ENCODE measurements around the gene GPX3. TPM values are rescaled to one million over a fixed set of nuclear protein-coding genes. Genes with fewer than 3 reads are reported as not detected.

The GPX3 gene
- total RNA-seq, 2 experiments from 2014 or later: not detected

DNA sequence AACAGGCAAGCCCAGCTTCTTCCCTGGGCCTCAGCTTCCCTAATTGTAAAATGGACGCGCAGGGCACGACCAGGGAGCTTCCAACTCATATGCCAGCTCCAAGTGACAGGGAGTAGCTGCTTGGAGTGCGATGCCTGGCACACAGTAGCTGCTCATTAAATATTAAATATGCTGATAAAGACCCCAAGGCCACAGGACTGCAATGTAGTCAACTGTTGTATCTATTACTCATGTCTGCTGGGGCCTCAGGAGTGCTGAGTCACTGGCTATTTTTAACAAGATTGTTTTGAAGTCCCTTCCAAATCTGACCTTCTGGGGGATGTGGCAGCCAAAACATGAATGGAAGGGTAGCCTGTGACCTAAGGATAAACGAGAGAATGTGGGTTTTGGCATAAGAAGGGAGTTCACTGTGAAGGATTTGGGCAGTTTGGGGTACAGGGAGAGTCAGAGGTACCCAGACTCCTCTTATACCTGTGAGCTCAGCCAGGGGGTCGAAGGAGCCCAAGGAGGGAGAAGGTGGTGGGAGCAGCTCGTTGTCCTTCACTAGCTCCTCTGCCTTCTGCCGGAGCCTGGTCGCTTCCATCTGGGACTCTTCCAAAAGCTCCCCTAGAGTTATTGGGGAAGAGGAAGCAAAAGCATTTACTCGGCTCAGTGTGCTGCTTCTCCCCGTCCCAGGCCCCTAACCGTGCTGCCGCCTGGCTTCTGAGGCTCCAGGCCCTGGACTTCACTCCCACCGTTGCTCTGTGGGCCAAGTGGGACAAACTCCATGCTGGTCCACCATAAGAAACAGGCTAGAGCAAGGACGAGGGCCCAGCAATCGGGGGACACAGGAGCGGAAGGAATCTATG lies 43.0 kb downstream of the GPX3 start:
- H3K4me3 Mint-ChIP-seq: no peak overlapping the region
- DNase-seq (no peak), ATAC-seq (ENCODE audit: low read depth) (no peak)
- peak overlapping the region; percentile 30 for H3K27ac Mint-ChIP-seq
- H3K36me3 Mint-ChIP-seq: peaks cover 28% of the 10 kb centered on the region
- H3K4me1 Mint-ChIP-seq: peaks cover 40% of the 10 kb centered on the region
- POLR2A ChIA-PET: interaction anchor here (0.6 kb wide), 1 partner anchor 87 kb away, joined by 4 read pairs; no protein-coding TSS in a partner anchor
- H3K27me3 Mint-ChIP-seq: no peaks in the 10 kb centered on the region
- no peaks in the 10 kb centered on the region for H3K9me3 Mint-ChIP-seq

DNA sequence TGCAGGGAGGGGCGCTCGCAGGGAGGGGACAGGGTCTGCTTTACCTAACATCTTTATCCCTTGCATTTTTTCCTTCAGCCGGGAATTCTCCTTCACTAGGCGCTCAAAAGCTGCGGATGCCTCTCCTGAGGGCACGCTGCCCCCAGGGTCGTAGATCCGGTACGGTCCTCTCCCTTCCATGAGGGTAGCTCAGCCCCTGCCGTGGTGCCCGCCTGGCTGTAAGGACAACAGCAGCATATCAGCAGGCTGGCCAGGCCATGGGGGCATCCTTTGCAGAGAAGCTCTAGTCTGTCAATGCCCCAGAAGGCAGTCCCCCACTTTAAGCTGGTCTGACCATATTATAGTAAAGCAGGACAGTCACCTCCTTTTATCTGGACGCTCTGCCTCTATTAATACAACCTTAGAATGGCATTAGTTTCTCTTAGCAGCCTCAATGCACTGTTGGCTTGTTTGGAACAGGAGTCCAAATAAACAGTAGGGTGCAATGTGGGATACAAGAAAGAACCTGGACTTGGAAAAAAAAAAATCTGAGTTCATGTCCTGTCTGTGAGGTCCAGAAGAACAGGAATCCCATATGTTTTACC lies 44.6 kb downstream of the GPX3 start:
- no peak for DNase-seq
- H3K27me3 Mint-ChIP-seq: no peaks in the 10 kb centered on the region
- H3K4me1 Mint-ChIP-seq: peaks cover 45% of the 10 kb centered on the region
- POLR2A ChIA-PET: interaction anchor here (0.9 kb wide), 1 partner anchor 29 kb away, joined by 3 read pairs; no protein-coding TSS in a partner anchor
- H3K27ac Mint-ChIP-seq: no peak overlapping the region
- no peak overlapping the region for H3K4me3 Mint-ChIP-seq
- ATAC-seq (ENCODE audit: low read depth): no peak
- no peaks in the 10 kb centered on the region for H3K9me3 Mint-ChIP-seq
- H3K36me3 Mint-ChIP-seq: peaks cover 31% of the 10 kb centered on the region

DNA sequence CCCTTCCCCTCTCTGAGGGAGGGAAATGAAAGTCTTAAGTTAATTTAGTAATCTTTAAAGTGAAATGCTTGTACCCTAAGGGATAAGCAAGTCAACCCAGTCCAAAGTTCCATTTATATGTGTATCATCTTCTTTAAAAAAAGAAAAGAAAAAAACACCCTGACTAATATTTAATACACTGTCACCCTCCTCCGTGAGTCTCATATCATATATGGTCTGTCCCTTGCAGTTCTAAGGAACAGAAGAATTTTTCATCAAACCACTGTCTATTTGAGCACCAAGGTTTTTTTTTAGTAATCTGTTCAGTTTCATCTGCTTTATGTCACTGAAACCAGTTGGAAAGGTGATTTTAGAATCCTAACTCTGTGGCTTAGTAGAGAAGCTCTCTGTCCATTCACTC lies 45.2 kb downstream of the GPX3 start:
- Mint-ChIP-seq H3K36me3 (peaks cover 31% of the 10 kb centered on the region), H3K27me3 (no peaks in the 10 kb centered on the region), H3K4me1 (peaks cover 45% of the 10 kb centered on the region), H3K4me3 (no peak overlapping the region), H3K27ac (no peak overlapping the region), H3K9me3 (no peaks in the 10 kb centered on the region)
- no peak for DNase-seq
- no peak for ATAC-seq (ENCODE audit: low read depth)
- POLR2A ChIA-PET: no interaction called here

DNA sequence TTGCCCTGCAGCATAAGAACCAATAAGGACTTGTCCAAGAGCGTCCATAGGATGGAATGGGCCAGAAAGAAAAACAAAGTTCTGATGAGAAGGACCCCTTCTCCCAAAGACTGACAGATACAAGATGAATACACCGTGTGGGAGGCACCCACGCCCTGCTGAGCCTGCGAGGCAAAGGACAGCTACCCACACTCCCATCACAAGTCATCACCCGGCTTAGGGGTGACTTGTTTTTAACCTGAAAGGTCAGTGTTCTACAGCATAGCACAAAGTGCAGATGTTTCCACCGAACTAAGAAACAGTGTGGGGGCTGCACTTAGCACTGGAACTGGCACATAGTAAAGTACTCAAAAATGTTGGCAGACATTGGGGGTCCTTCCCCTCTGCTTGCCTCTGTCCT lies 46.5 kb downstream of the GPX3 start:
- H3K4me3 Mint-ChIP-seq: no peak overlapping the region
- POLR2A ChIA-PET: no interaction called here
- H3K27ac Mint-ChIP-seq: peak overlapping the region; percentile 22
- H3K27me3 Mint-ChIP-seq: no peaks in the 10 kb centered on the region
- no peaks in the 10 kb centered on the region for H3K9me3 Mint-ChIP-seq
- H3K36me3 Mint-ChIP-seq: peaks cover 25% of the 10 kb centered on the region
- no peak for DNase-seq
- H3K4me1 Mint-ChIP-seq: peaks cover 51% of the 10 kb centered on the region
- no peak for ATAC-seq (ENCODE audit: low read depth)

DNA sequence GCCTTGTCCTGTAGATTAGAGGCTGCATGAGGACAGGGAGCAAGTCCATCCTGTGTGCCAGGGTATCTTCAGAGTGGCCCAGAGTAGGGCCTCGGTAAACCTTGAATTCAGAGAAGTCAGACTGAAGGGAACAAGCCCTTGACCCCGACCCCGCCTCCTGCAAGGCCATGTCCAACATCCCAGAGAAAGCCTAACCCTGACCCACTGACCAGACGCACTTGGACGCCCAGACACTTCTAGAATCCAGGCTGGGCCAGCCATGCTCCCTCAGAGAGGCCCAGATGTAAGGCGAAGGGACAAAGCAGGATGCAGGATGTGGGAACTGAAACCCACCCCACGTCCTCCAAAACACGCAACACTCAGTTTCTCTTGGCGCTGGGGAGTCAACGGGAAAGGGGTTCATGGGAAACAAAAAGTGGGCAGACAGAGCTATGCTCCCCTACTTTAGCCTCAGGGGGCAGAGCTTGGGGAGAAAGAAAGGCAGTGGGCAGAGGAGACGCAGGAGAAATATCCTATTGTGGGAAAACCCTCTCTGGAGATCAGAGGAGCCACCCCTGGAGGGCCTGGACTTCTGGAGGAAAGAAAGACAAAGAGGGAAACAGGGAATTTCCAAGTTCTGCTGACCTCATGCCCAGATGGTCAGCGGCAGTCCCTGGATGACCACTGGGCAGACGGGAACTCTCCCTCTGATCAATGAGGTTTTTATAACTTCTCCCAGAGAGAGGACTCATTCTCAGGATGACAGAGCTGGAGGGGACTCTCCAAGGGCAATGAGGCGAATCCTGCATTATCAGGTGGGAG lies 47.4 kb downstream of the GPX3 start:
- Mint-ChIP-seq H3K4me1 (peaks cover 57% of the 10 kb centered on the region), H3K4me3 (peak overlapping the region; percentile 55), H3K27ac (peak overlapping the region; percentile 61), H3K27me3 (no peaks in the 10 kb centered on the region), H3K9me3 (no peaks in the 10 kb centered on the region), H3K36me3 (peaks cover 25% of the 10 kb centered on the region)
- ATAC-seq (ENCODE audit: low read depth): no peak
- POLR2A ChIA-PET: no interaction called here
- no peak for DNase-seq

DNA sequence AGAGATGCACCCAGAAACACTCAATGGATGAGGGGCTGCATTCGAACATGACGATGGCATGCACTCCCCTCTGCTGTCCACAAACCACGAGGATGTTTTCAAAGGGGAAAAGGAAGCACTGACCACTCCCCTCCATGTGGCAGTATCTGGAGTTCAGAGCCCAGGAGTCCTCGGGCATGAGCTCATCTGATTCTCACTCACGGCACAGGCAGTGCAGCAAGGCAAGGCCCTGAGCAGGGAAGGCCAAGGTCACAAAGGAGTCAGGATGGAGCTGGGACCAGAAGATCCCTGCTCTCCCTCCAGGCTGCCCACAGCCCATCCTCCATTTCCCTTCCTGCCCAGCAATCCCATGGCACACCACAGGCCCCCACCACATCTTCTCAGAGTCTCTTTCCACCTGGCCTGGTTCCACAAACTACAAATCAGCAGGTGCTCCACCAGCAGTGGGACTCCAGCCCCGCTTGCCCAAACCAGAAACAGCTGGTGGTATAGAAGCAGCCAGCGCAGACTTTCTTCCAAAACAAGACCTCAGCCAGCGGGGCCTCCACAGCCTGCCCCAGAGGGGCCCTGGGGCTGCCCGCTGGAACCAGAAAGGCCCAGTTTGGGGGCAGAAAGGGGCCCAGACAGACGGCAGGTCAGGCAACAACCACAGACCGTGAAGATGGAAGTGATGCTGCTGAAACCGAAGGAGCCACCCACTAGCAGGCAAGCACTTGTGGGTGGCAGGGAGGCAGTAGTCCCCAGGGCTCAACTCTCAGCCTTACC lies 48.2 kb downstream of the GPX3 start:
- no peaks in the 10 kb centered on the region for H3K27me3 Mint-ChIP-seq
- ATAC-seq (ENCODE audit: low read depth) (peak; percentile 66), DNase-seq (no peak)
- peak overlapping the region; percentile 55 for H3K4me3 Mint-ChIP-seq
- POLR2A ChIA-PET: no interaction called here
- no peaks in the 10 kb centered on the region for H3K9me3 Mint-ChIP-seq
- peaks cover 27% of the 10 kb centered on the region for H3K36me3 Mint-ChIP-seq
- peaks cover 55% of the 10 kb centered on the region for H3K4me1 Mint-ChIP-seq
- H3K27ac Mint-ChIP-seq: peak overlapping the region; percentile 61

- H3K4me3 Mint-ChIP-seq: no peak overlapping the region
Measured at GRCh38 chr5:151070449-151070848, 50.1 kb downstream of the GPX3 start.

DNA sequence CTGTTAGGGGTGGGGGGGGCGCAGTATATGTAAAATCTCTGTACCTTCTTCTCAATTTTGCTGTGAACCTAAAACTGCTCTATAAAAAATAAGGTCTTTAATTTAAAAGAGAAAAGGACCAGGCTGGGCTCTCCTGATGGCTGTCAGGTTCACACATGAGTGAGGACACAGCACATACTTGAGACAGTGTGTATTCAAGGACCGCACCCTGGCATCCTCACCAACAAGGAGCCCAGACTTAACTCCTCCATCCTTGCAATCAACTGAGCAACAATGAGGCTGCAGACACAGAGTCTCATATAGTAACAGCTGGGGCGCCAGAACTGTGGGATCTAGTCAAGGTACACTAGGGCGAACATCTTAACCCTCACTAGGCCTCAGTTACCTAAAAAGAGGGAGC lies 50.6 kb downstream of the GPX3 start:
- Mint-ChIP-seq H3K4me3 (no peak overlapping the region), H3K4me1 (peaks cover 55% of the 10 kb centered on the region), H3K27me3 (no peaks in the 10 kb centered on the region), H3K36me3 (peaks cover 41% of the 10 kb centered on the region), H3K27ac (no peak overlapping the region), H3K9me3 (no peaks in the 10 kb centered on the region)
- ATAC-seq (ENCODE audit: low read depth): no peak
- POLR2A ChIA-PET: interaction anchor here (0.6 to 1.0 kb wide), 2 partner anchors 18 to 590 kb away, joined by 3 read pairs; no protein-coding TSS in a partner anchor
- DNase-seq: no peak

More at GRCh38 chr5:151070449-151070848, 50.1 kb downstream of the GPX3 start:
- Mint-ChIP-seq H3K27ac (no peak overlapping the region), H3K4me1 (peaks cover 57% of the 10 kb centered on the region), H3K36me3 (peaks cover 37% of the 10 kb centered on the region), H3K27me3 (no peaks in the 10 kb centered on the region), H3K9me3 (no peaks in the 10 kb centered on the region)
- no peak for DNase-seq
- POLR2A ChIA-PET: interaction anchor here (1.1 kb wide), 1 partner anchor 9 kb away, joined by 4 read pairs; no protein-coding TSS in a partner anchor
- ATAC-seq (ENCODE audit: low read depth): no peak

DNA sequence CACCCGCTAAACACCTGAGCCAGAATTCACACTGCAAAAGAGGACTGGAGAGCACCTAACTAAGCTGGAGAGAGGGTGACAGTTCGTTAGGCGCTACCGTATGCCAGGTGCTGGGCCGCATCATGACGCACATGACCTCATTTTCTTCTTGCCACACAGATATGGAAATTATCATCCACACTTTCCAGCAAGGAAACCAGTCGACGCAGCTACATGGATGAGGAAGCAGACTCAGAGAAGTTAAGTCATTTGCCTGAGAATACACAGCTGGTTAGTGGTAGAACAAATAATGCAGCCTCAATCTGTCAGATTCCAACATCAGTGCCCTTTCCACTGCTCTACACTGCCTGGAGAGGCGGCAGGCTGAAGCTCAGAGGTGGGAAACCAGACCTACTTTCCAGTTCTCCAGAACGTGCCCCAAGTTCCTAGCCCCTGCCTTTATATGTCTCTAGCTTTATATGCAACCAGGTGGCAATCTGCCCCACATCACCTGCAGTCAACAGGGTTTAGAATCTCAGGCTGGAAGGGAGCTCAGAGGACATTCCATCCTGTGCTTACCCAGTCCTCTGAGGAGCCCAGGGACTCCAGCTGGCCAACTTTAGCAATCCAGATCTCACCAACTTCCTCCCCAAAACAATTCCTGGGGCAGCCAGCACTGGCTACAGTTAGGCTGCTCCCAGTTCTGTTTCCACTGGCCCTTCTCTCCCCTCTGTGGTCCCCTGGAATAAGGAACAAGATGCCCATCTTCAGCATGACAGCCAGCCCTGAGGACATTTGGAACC lies 51.6 kb downstream of the GPX3 start:
- H3K4me1 Mint-ChIP-seq: peaks cover 63% of the 10 kb centered on the region
- ATAC-seq (ENCODE audit: low read depth) (no peak), DNase-seq (no peak)
- POLR2A ChIA-PET: interaction anchor here (1.0 kb wide), 1 partner anchor 17 kb away, joined by 3 read pairs; no protein-coding TSS in a partner anchor
- no peak overlapping the region for H3K4me3 Mint-ChIP-seq
- peak overlapping the region; percentile 53 for H3K27ac Mint-ChIP-seq
- no peaks in the 10 kb centered on the region for H3K9me3 Mint-ChIP-seq
- H3K27me3 Mint-ChIP-seq: no peaks in the 10 kb centered on the region
- H3K36me3 Mint-ChIP-seq: peaks cover 50% of the 10 kb centered on the region

GRCh38 chr5:151072630-151073025 lies 52.2 kb downstream of the GPX3 start:
- Mint-ChIP-seq H3K27me3 (no peaks in the 10 kb centered on the region), H3K4me3 (no peak overlapping the region), H3K9me3 (no peaks in the 10 kb centered on the region), H3K36me3 (peaks cover 45% of the 10 kb centered on the region), H3K27ac (peak overlapping the region; percentile 53), H3K4me1 (peaks cover 64% of the 10 kb centered on the region)
- DNase-seq: no peak
- ATAC-seq (ENCODE audit: low read depth): no peak
- POLR2A ChIA-PET: no interaction called here

GRCh38 chr5:151073280-151073679 lies 52.9 kb downstream of the GPX3 start:
- peaks cover 44% of the 10 kb centered on the region for H3K36me3 Mint-ChIP-seq
- peaks cover 64% of the 10 kb centered on the region for H3K4me1 Mint-ChIP-seq
- H3K27me3 Mint-ChIP-seq: no peaks in the 10 kb centered on the region
- POLR2A ChIA-PET: no interaction called here
- ATAC-seq (ENCODE audit: low read depth) (no peak), DNase-seq (no peak)
- H3K4me3 Mint-ChIP-seq: no peak overlapping the region
- no peak overlapping the region for H3K27ac Mint-ChIP-seq
- H3K9me3 Mint-ChIP-seq: no peaks in the 10 kb centered on the region

DNA sequence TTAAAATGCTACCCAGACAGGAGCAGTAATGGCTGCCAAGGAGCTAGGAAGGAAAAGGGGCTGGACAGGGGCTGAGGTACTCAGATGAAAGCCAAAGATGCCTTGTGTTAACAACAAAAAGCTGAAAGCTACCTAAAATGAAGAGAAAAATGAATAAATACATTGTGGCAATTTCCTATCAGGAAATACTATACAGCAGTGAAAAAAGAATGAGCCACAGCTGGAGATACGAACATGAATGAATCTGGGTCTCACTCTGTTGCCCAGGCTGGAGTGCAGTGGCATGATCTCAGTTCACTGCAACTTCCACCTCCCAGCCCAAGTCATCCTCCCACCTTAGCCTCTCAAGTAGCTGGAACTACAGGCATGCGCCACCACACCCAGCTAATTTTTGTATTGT lies 54.2 kb downstream of the GPX3 start:
- peaks cover 43% of the 10 kb centered on the region for H3K36me3 Mint-ChIP-seq
- ATAC-seq (ENCODE audit: low read depth): no peak
- POLR2A ChIA-PET: interaction anchor here (0.9 kb wide), 1 partner anchor 923 kb away, joined by 5 read pairs; no protein-coding TSS in a partner anchor
- no peak overlapping the region for H3K4me3 Mint-ChIP-seq
- H3K27ac Mint-ChIP-seq: no peak overlapping the region
- peaks cover 63% of the 10 kb centered on the region for H3K4me1 Mint-ChIP-seq
- no peaks in the 10 kb centered on the region for H3K27me3 Mint-ChIP-seq
- no peak for DNase-seq
- H3K9me3 Mint-ChIP-seq: no peaks in the 10 kb centered on the region
